MM.1S (cell line): ENCODE measurements around the gene SYTL3.
A peak's percentile ranks its signal among the peaks of the same experiment; 100 is the strongest.
"Not testable (repeated sequence)": the region's sequence is repeated elsewhere in the genome, so short reads cannot be mapped to it uniquely, and the experiment has no call there.

Experiments used
- DNase-seq: peaks from one replicate; pipeline ENCODE4 v3.0.0-alpha.2; 2015
- H2AFZ ChIP-seq: fragments of 300-600 bp; sonication (generic); 2 replicates; pipeline ENCODE4 v1.6.0; 2016; ENCODE audit warnings: antibody characterized with exemption, low read length
- H3F3A ChIP-seq: fragments of 300-600 bp; sonication (generic); 2 replicates; pipeline ENCODE4 v1.6.1; 2016; ENCODE audit warnings: mild to moderate bottlenecking, antibody characterized with exemption, low read length, moderate library complexity, mixed read lengths; ENCODE audit not compliant: insufficient read depth
- H3K27ac ChIP-seq: fragments of 300-600 bp; sonication (generic); 2 replicates; pipeline ENCODE4 v1.5.1; 2016; ENCODE audit warnings: mild to moderate bottlenecking, low read length
- H3K27me3 ChIP-seq: fragments of 300-600 bp; sonication (generic); replicated peaks from 2 replicates; pipeline ENCODE4 v1.6.0; 2016; ENCODE audit warnings: low read length; ENCODE audit not compliant: insufficient read depth
- H3K36me3 ChIP-seq: fragments of 300-600 bp; sonication (generic); replicated peaks from 2 replicates; pipeline ENCODE4 v1.6.1; 2016; ENCODE audit warnings: mild to moderate bottlenecking, low read length, mixed read lengths; ENCODE audit not compliant: insufficient read depth
- H3K4me1 ChIP-seq: fragments of 300-600 bp; sonication (generic); 2 replicates; pipeline ENCODE4 v1.6.1; 2016; ENCODE audit warnings: low read length, mixed read lengths
- H3K4me2 ChIP-seq: fragments of 300-600 bp; sonication (generic); 2 replicates; pipeline ENCODE4 v1.6.0; 2016; ENCODE audit warnings: low read depth, low read length
- H3K4me3 ChIP-seq: fragments of 300-600 bp; sonication (generic); 2 replicates; pipeline ENCODE4 v1.5.1; 2016; ENCODE audit warnings: low read length, mixed read lengths
- H3K79me2 ChIP-seq: fragments of 300-600 bp; sonication (generic); 2 replicates; pipeline ENCODE4 v1.6.1; 2016; ENCODE audit warnings: mixed run types, low read length, mixed read lengths
- H3K9ac ChIP-seq: fragments of 300-600 bp; sonication (generic); 2 replicates; pipeline ENCODE4 v1.6.1; 2016; ENCODE audit warnings: low read length, mixed read lengths
- H3K9me2 ChIP-seq: fragments of 300-600 bp; sonication (generic); replicated peaks from 2 replicates; pipeline ENCODE4 v1.6.1; 2016; ENCODE audit warnings: mild to moderate bottlenecking, low read length, mixed read lengths; ENCODE audit not compliant: insufficient read depth
- H3K9me3 ChIP-seq: fragments of 300-600 bp; sonication (generic); replicated peaks from 2 replicates; pipeline ENCODE4 v1.6.1; 2016; ENCODE audit warnings: mild to moderate bottlenecking, low read length, mixed read lengths; ENCODE audit not compliant: insufficient read depth
- H4K20me1 ChIP-seq: fragments of 300-600 bp; sonication (generic); 2 replicates; pipeline ENCODE4 v1.6.1; 2016; ENCODE audit warnings: mild to moderate bottlenecking, low read length, moderate library complexity, mixed read lengths; ENCODE audit not compliant: insufficient read depth
- EZH2 ChIP-seq: fragments of 300-600 bp; sonication (generic); optimal IDR thresholded peaks from 2 replicates; pipeline ENCODE3; 2017; ENCODE audit warnings: low read depth, mild to moderate bottlenecking, antibody characterized with exemption, low read length, mixed read lengths
- EZH2phosphoT487 ChIP-seq: fragments of 300-600 bp; sonication (generic); IDR thresholded peaks from 2 replicates; pipeline ENCODE4 v1.6.1; 2018; ENCODE audit warnings: antibody characterized with exemption, low read length
- TF ChIP-seq, protein P1 (sequence below): fragments of 300-600 bp; sonication (generic); IDR thresholded peaks from 2 replicates; pipeline ENCODE4 v1.5.1; 2016; ENCODE audit warnings: antibody characterized with exemption, low read length, mixed read lengths

The SYTL3 gene

DNA sequence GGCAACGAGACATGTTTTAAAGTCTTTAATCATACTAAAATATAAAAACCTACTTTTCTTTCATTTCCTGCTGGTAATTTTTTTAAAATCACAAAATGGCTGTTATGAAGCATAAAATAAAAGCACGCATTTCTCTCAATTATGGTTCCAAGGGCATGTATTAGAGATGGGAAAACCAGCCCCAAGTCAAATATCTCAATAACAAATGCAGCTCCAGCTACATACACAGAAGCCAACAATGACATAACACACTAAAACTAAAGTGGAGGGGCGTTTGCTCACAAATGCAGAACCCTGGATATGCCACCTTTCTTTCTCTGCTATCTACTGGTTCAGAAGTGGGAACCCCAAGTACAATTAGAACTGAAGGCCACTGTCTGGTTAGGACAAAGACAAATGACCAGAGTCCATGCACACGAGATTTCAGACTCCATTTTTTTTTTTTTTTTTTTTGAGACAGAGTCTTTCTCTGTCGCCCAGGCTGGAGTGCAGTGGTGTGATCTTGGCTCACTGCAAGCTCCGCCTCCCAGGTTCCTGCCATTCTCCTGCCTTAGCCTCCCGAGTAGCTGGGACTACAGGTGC, 141.5 kb downstream of the SYTL3 start:
- no peak for DNase-seq
- Histone ChIP-seq H2AFZ (no peak overlapping the region), H3K27me3 (no peaks in the 10 kb centered on the region), H3K4me3 (no peak overlapping the region), H3K27ac (no peak overlapping the region), H3K4me2 (no peak overlapping the region), H3K9me3 (no peaks in the 10 kb centered on the region), H3K79me2 (peaks cover 91% of the 10 kb centered on the region), H3F3A (no peaks in the 10 kb centered on the region), H3K9me2 (no peaks in the 10 kb centered on the region), H4K20me1 (peaks cover 3% of the 10 kb centered on the region; the same call in 1 of the 2 replicates), H3K4me1 (0 out of 2 replicates have a peak, but pooled peaks cover 6% of the 10 kb centered on the region), H3K9ac (no peak overlapping the region), H3K36me3 (no peaks in the 10 kb centered on the region)
- TF ChIP-seq, protein P1, sequence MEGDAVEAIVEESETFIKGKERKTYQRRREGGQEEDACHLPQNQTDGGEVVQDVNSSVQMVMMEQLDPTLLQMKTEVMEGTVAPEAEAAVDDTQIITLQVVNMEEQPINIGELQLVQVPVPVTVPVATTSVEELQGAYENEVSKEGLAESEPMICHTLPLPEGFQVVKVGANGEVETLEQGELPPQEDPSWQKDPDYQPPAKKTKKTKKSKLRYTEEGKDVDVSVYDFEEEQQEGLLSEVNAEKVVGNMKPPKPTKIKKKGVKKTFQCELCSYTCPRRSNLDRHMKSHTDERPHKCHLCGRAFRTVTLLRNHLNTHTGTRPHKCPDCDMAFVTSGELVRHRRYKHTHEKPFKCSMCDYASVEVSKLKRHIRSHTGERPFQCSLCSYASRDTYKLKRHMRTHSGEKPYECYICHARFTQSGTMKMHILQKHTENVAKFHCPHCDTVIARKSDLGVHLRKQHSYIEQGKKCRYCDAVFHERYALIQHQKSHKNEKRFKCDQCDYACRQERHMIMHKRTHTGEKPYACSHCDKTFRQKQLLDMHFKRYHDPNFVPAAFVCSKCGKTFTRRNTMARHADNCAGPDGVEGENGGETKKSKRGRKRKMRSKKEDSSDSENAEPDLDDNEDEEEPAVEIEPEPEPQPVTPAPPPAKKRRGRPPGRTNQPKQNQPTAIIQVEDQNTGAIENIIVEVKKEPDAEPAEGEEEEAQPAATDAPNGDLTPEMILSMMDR, result no peak
- no peak for TF ChIP-seq EZH2
- TF ChIP-seq EZH2phosphoT487, result no peak

DNA sequence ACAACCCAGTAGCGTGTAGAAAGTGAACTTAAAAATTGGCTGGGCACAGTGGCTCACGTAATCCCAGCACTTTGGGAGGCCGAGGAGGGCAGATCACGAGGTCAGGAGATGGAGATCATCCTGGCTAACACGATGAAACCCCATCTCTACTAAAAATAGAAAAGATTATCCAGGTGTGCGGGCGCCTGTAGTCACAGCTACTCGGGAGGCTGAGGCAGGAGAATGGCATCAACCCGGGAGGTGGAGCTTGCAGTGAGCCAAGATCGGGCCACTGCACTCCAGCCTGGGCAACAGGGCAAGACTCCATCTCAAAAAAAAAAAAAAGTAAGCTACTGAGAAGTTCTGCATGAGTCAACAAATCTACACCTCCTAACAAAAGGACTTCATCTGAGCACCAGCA, 142.7 kb downstream of the SYTL3 start:
- H3K4me1 ChIP-seq, H3K27me3 ChIP-seq: not testable (repeated sequence)

DNA sequence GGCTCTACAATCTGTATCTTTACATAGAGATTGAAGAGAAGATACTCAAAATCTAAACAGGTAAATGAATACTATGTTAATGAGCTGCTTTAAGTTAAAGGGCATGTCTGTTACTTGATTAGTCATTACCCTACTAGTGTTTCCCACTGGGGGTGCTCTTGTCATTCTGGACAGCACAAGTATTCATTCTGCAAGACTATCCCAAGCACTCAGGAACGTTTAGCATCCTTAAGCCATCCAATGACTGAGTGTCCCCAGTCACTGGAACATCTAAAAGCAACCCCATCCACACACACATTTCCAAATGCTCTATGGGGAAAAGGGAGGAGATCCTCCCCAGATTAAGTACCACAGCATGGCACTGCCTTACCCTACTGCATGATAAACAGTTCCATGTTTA, 143.6 kb downstream of the SYTL3 start:
- DNase-seq, result peak; percentile 15
- Histone ChIP-seq H2AFZ (no peak overlapping the region), H3K4me2 (no peak overlapping the region), H3K27me3 (no peaks in the 10 kb centered on the region), H3K4me3 (no peak overlapping the region), H3K4me1 (0 out of 2 replicates have a peak, but pooled peaks cover 6% of the 10 kb centered on the region), H3K79me2 (peaks cover 95% of the 10 kb centered on the region), H3K9me2 (no peaks in the 10 kb centered on the region), H3K36me3 (no peaks in the 10 kb centered on the region), H3F3A (no peaks in the 10 kb centered on the region), H3K9me3 (no peaks in the 10 kb centered on the region), H3K27ac (no peak overlapping the region), H3K9ac (no peak overlapping the region), H4K20me1 (peaks cover 3% of the 10 kb centered on the region; the same call in 1 of the 2 replicates)
- TF ChIP-seq EZH2phosphoT487 (no peak), EZH2 (no peak)
- TF ChIP-seq, protein P1, result peak; percentile 30

More for the DNA sequence above, 142.7 kb downstream of the SYTL3 start:
- not testable (repeated sequence) for H3K36me3 ChIP-seq, H2AFZ ChIP-seq, H3K9me2 ChIP-seq, H3K4me3 ChIP-seq, H3K9ac ChIP-seq, H3F3A ChIP-seq, H3K4me2 ChIP-seq, H3K9me3 ChIP-seq, DNase-seq, H4K20me1 ChIP-seq, H3K27ac ChIP-seq
- H3K79me2 ChIP-seq, result peaks cover 94% of the 10 kb centered on the region

DNA sequence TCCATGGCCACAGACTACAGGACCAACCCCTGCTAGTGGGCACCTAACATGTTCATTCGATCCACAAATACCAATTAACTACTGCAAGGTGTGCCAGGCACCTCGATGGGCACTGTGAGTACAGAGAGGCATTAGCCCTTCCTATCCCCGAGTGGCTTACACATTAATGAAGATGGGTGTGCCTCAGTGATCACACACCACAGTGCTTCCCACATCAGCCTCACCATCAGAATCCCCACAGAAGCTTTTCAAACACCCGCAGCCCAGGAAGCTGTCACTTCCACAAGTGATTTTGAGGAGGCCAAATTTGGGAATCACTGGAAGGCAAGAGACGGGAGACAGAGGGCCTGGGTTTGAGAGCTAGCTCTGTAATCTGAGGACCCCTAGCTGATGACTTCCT, 145.7 kb downstream of the SYTL3 start:
- Histone ChIP-seq H3K4me1 (0 out of 2 replicates have a peak, but pooled peaks cover 6% of the 10 kb centered on the region), H3K9me3 (no peaks in the 10 kb centered on the region), H3K36me3 (no peaks in the 10 kb centered on the region), H3K79me2 (peaks cover 97% of the 10 kb centered on the region), H3F3A (no peaks in the 10 kb centered on the region), H3K4me2 (no peak overlapping the region), H2AFZ (no peak overlapping the region), H4K20me1 (peaks cover 3% of the 10 kb centered on the region; the same call in 1 of the 2 replicates), H3K27me3 (no peaks in the 10 kb centered on the region), H3K9me2 (no peaks in the 10 kb centered on the region), H3K27ac (no peak overlapping the region), H3K9ac (no peak overlapping the region), H3K4me3 (no peak overlapping the region)
- TF ChIP-seq EZH2phosphoT487 (no peak), EZH2 (no peak)
- TF ChIP-seq, protein P1, result no peak
- no peak for DNase-seq
